Heart left ventricle (tissue), 13 donors: ENCODE measurements around the gene RAD51B.

Experiments used
- CTCF ChIP-seq, 12 donors: fragments of 200-600 bp; sonication (generic) in 4 of 12; IDR thresholded peaks; one replicate each; pipeline versions ENCODE4 v1.5.0 to v1.8.0; 2018 to 2022; ENCODE audit warnings: antibody characterized with exemption in 12 of 12, mild to moderate bottlenecking in 5 of 12
- POLR2A ChIP-seq, 2 donors: fragments of 450-650 bp; IDR thresholded peaks; one replicate each; pipeline ENCODE4 v1.6.1; 2017; ENCODE audit warnings: antibody characterized with exemption in 2 of 2, mild to moderate bottlenecking in 2 of 2, moderate library complexity in 2 of 2
- donor health status: ischemic (EF 13 %, LVEDD 7.1; RV severe dilation, severe dysfunction).
- donor health status: DM: no; HTN: yes; CAD: no.
- donor health status: DM: no; HTN: no; CAD: no.
- donor health status: ischemic (EF 25% LVEDD 6.9; RV normal size, moderate dysfunction).
- donor health status: ischemic (EF 25% LVEDD 5.7; RV mildly dilated, moderate dysfunction).
- donor health status: ischemic (EF 35%, LVEDD 5.7; RV mildly dilated, moderate dysfunction).
- donor health status: nonischemic (EF 11% LVEDD 7.7; RV severe dilation, severe dysfunction).
- donor health status: DM: yes; HTN: yes; CAD: no.
- donor health status: PGD.
- donor health status: ischemic (EF 29% LVEDD 5.4; RV normal size, mild dysfunction).
- donor health status: nonischemic (EF 23%, LVEDD 6.1; RV moderate dilation, normal function).

GRCh38 chr14:68394764-68395143, 575.2 kb downstream of the RAD51B start:
- TF ChIP-seq CTCF (IDR thresholded peaks at IDR 0.05) (no peak), POLR2A (IDR thresholded peaks at IDR 0.05) (no peak)
